PFSK-1 (cell line): ENCODE data around the gene EME2.

Source experiments
- FOXP2 ChIP-seq: optimal IDR thresholded peaks from 2 replicates; pipeline ENCODE3; 2011; ENCODE audit warnings: borderline replicate concordance, control low read depth, inconsistent platforms; ENCODE audit not compliant: insufficient read depth; ENCODE audit errors: extremely low read length, extremely low read depth
- POLR2AphosphoS5 ChIP-seq: IDR thresholded peaks from 2 replicates; pipeline ENCODE4 v1.6.1; 2012; ENCODE audit warnings: low read depth, mild to moderate bottlenecking, control low read depth, low read length, moderate library complexity
- REST ChIP-seq, 2 experiments: IDR thresholded peaks; 2 replicates each; pipeline versions ENCODE4 v1.6.1 to v1.8.0; 2011 to 2012; ENCODE audit warnings: low read depth in 2 of 2, low read length in 2 of 2, control low read depth in 1 of 2, inconsistent platforms in 1 of 2, mild to moderate bottlenecking in 1 of 2, moderate library complexity in 1 of 2; ENCODE audit not compliant: insufficient read depth in 1 of 2
- SIN3A ChIP-seq: IDR thresholded peaks from 2 replicates; pipeline ENCODE4 v1.6.1; 2012; ENCODE audit warnings: mild to moderate bottlenecking, low read length, moderate library complexity, borderline replicate concordance; ENCODE audit not compliant: insufficient read depth
- TAF1 ChIP-seq: IDR thresholded peaks from 2 replicates; pipeline ENCODE4 v1.6.1; 2012; ENCODE audit warnings: low read length, control low read depth, borderline replicate concordance; ENCODE audit not compliant: insufficient read depth

EME2 gene

GRCh38 chr16:1794908-1795666 is 22.5 kb downstream of the EME2 start:
- TF ChIP-seq FOXP2 (no peak), TAF1 (no peak), POLR2AphosphoS5 (no peak), SIN3A (no peak), REST (IDR thresholded peaks at IDR 0.05; ENCODE audit: insufficient read depth in 1 of 2, low read depth in 2 of 2, low read length in 2 of 2) (no peak)

- TF ChIP-seq FOXP2, result no peak
- TF ChIP-seq TAF1, result no peak
- TF ChIP-seq SIN3A, result no peak
- no peak for TF ChIP-seq POLR2AphosphoS5
- no peak for TF ChIP-seq REST (IDR thresholded peaks at IDR 0.05; ENCODE audit: insufficient read depth in 1 of 2, low read depth in 2 of 2, low read length in 2 of 2)
These were observed 28.1 kb downstream of the EME2 start for GRCh38 chr16:1800701-1801100.

- TF ChIP-seq FOXP2 (no peak), POLR2AphosphoS5 (no peak), SIN3A (no peak), TAF1 (no peak), REST (IDR thresholded peaks at IDR 0.05; ENCODE audit: insufficient read depth in 1 of 2, low read depth in 2 of 2, low read length in 2 of 2) (no peak)
These were observed 35.0 kb downstream of the EME2 start for GRCh38 chr16:1807626-1808025.

GRCh38 chr16:1808691-1809090 is 36.1 kb downstream of the EME2 start:
- TF ChIP-seq TAF1 (no peak), SIN3A (no peak), FOXP2 (no peak), REST (IDR thresholded peaks at IDR 0.05; ENCODE audit: insufficient read depth in 1 of 2, low read depth in 2 of 2, low read length in 2 of 2) (no peak), POLR2AphosphoS5 (no peak)

- TF ChIP-seq REST (IDR thresholded peaks at IDR 0.05; ENCODE audit: insufficient read depth in 1 of 2, low read depth in 2 of 2, low read length in 2 of 2) (no peak), TAF1 (no peak)
These were observed 36.7 kb downstream of the EME2 start for GRCh38 chr16:1809281-1809801.
